HepG2 (cell line): ENCODE measurements around the gene CD248. TPM values are rescaled to one million over a fixed set of nuclear protein-coding genes. Genes with fewer than 3 reads are reported as not detected.

Source experiments
- FOSL2 ChIP-seq: sonication (generic); formaldehyde crosslinking; IDR thresholded peaks from 2 replicates; pipeline ENCODE4 v1.4.0; 2020; ENCODE audit warnings: missing genetic modification reagents
- FOXC1 ChIP-seq: sonication (generic); formaldehyde crosslinking; IDR thresholded peaks from 2 replicates; pipeline ENCODE4 v1.8.0; 2022; ENCODE audit warnings: mild to moderate bottlenecking, missing genetic modification reagents, borderline replicate concordance
- HMG20A ChIP-seq: IDR thresholded peaks from 2 replicates; pipeline ENCODE4 v1.6.1; 2016; ENCODE audit warnings: borderline replicate concordance
- HNRNPL ChIP-seq: fragments of 200-400 bp; formaldehyde crosslinking; IDR thresholded peaks from 2 replicates; pipeline ENCODE4 v1.6.1; 2017; ENCODE audit warnings: mild to moderate bottlenecking, low read depth, low read length
- HOXA9 ChIP-seq: sonication (generic); formaldehyde crosslinking; IDR thresholded peaks from 2 replicates; pipeline ENCODE4 v1.8.1; 2022; ENCODE audit warnings: missing genetic modification reagents, mild to moderate bottlenecking, moderate library complexity, borderline replicate concordance
- IRF1 ChIP-seq: sonication (generic); formaldehyde crosslinking; IDR thresholded peaks from 2 replicates; pipeline ENCODE4 v1.4.0; 2020; ENCODE audit warnings: low read depth, mild to moderate bottlenecking, missing genetic modification reagents
- KDM1A ChIP-seq: IDR thresholded peaks from 2 replicates; pipeline ENCODE4 v1.6.1; 2016; ENCODE audit warnings: missing compliant biosample characterization
- KMT2A ChIP-seq: sonication (generic); formaldehyde crosslinking; IDR thresholded peaks from 2 replicates; pipeline ENCODE4 v1.4.0; 2020; ENCODE audit warnings: missing genetic modification reagents
- MAFF ChIP-seq: IDR thresholded peaks from 2 replicates; pipeline ENCODE4 v1.6.1; 2011; ENCODE audit warnings: low read depth, low read length, improper control_type of control experiment
- MIXL1 ChIP-seq: IDR thresholded peaks from 2 replicates; pipeline ENCODE4 v1.6.1; 2016
- MTERF4 ChIP-seq: sonication (generic); formaldehyde crosslinking; IDR thresholded peaks from 2 replicates; pipeline ENCODE4 v1.8.0; 2023; ENCODE audit warnings: mild to moderate bottlenecking, missing genetic modification reagents
- MXD4 ChIP-seq: IDR thresholded peaks from 2 replicates; pipeline ENCODE4 v1.6.1; 2016; ENCODE audit warnings: mild to moderate bottlenecking, missing biosample characterization, missing genetic modification reagents
- NFKBIZ ChIP-seq: IDR thresholded peaks from 2 replicates; pipeline ENCODE4 v1.6.1; 2018; ENCODE audit warnings: missing genetic modification reagents, missing compliant biosample characterization
- ONECUT2 ChIP-seq: sonication (generic); formaldehyde crosslinking; IDR thresholded peaks from 2 replicates; pipeline ENCODE4 v1.4.0; 2020; ENCODE audit warnings: missing genetic modification reagents
- PAF1 ChIP-seq: IDR thresholded peaks from 2 replicates; pipeline ENCODE4 v1.6.1; 2016; ENCODE audit warnings: missing genetic modification reagents, missing compliant biosample characterization
- PHF21A ChIP-seq: sonication (generic); formaldehyde crosslinking; IDR thresholded peaks from 2 replicates; pipeline ENCODE4 v1.5.0; 2020; ENCODE audit warnings: mild to moderate bottlenecking, missing genetic modification reagents
- POLR2AphosphoS5 ChIP-seq: IDR thresholded peaks from 2 replicates; pipeline ENCODE4 v1.6.1; 2012; ENCODE audit warnings: low read depth, low read length
- RNF2 ChIP-seq: fragments of 450-650 bp; conservative IDR thresholded peaks from 2 replicates; pipeline ENCODE4 v1.6.1; 2016; ENCODE audit warnings: low read depth
- SP5 ChIP-seq: IDR thresholded peaks from 2 replicates; pipeline ENCODE4 v1.6.1; 2016; ENCODE audit warnings: low read depth, borderline replicate concordance
- STAT5B ChIP-seq: sonication (generic); formaldehyde crosslinking; IDR thresholded peaks from 2 replicates; pipeline ENCODE4 v1.4.0; 2020; ENCODE audit warnings: missing genetic modification reagents
- ZFP82 ChIP-seq: sonication (generic); formaldehyde crosslinking; IDR thresholded peaks from 2 replicates; pipeline ENCODE4 v1.5.1; 2020; ENCODE audit warnings: mild to moderate bottlenecking, missing genetic modification reagents, borderline replicate concordance
- ZNF44 ChIP-seq: sonication (generic); formaldehyde crosslinking; IDR thresholded peaks from 2 replicates; pipeline ENCODE4 v1.5.1; 2020; ENCODE audit warnings: mild to moderate bottlenecking, missing genetic modification reagents
- ZNF577 ChIP-seq: sonication (generic); formaldehyde crosslinking; IDR thresholded peaks from 2 replicates; pipeline ENCODE4 v1.4.0; 2020; ENCODE audit warnings: mild to moderate bottlenecking, low read depth, missing genetic modification reagents, borderline replicate concordance
- ZNF615 ChIP-seq: sonication (generic); formaldehyde crosslinking; IDR thresholded peaks from 2 replicates; pipeline ENCODE4 v1.5.0; 2020; ENCODE audit warnings: mild to moderate bottlenecking, missing genetic modification reagents, borderline replicate concordance
- polyA plus RNA-seq, 8 experiments: library from polyadenylated mRNA; depleted of rRNA in 3 of 8; stranded (reverse) in 7 of 8; unstranded in 1 of 8; fragments of >200 nt; fragmentation: Illumina TruSeq in 4 of 8; extraction: Trizol in 4 of 8; gene quantifications; 2 replicates each; pipeline versions ENCODE4 v1.2.1 to v1.2.3, GENCODE V29; 2011 to 2016; ENCODE audit warnings: low read depth in 4 of 8, missing spikeins in 1 of 8, mixed read lengths in 1 of 8; ENCODE audit not compliant: insufficient read depth in 1 of 8
- total RNA-seq, 5 experiments: library from RNA; depleted of rRNA; stranded (reverse); fragments of >200 nt; fragmentation: Illumina TruSeq; extraction: Trizol; gene quantifications; 2 replicates each; pipeline ENCODE4 v1.2.3, GENCODE V29; 2016; ENCODE audit warnings: low read depth in 1 of 5
- TF ChIP-seq, protein P1 (sequence below): sonication (generic); formaldehyde crosslinking; IDR thresholded peaks from 2 replicates; pipeline ENCODE4 v1.5.0; 2020; ENCODE audit warnings: mild to moderate bottlenecking, low read depth, missing genetic modification reagents, borderline replicate concordance
- TF ChIP-seq, protein P2 (sequence below): sonication (generic); formaldehyde crosslinking; IDR thresholded peaks from 2 replicates; pipeline ENCODE4 v1.8.0; 2022; ENCODE audit warnings: mild to moderate bottlenecking, missing genetic modification reagents, moderate library complexity

The CD248 gene
- total and polyA plus RNA-seq, 2 of the 13 experiments (the other 11 are each of a cell fraction or from before 2014, with no cell fraction given) = 0.25 to 0.35 TPM

DNA sequence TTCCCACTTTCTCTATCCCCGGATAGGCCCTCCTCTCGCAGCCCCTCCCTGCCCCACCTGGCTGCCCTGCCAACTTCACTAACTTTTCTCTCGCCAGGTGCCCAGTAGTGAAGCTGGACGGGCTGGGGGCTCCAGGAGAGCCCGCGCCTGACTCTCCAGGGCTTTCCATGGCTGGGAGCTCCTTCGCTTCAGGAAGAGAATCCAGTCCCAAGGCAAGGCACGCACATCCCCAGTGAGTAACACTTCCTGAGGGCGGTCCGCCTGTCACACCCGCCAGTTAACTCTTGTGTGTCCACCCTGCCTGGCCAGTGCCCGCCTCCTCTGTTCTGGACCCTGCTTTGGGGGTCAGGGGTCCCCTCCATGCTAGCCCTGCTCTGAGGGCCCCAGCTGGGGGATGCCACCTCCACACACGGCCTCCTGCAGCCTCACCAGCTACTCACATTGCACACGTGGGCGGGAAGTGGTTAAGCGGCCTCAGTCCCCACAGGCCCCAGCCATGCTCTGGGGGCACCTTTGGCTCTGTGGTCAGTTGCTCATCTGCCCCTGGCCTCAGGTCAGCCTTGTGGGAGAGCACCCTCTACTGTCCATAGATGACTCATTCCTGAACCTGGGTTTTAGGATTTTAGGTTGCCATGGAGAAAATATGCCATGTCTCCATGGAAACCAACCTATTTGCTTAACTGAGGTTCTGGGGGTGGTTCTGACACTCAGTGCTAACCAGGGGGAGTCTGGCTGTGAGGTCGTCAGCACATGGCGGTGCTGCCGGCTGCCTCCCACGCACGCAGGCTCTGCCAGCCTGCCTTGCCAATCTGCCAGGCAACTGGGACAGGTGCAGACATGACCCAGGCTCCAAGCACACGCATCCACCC is 19.6 kb upstream of the CD248 start, which contains the start of gene RIN1 (continued):
- TF ChIP-seq ZNF44 (CRISPR knock-in tag) (no peak), HMG20A (CRISPR knock-in tag) (peak; percentile 37; the same call in 1 of the 2 replicates), NFKBIZ (peak; percentile 40; the same call in 1 of the 2 replicates), PHF21A (CRISPR knock-in tag) (peak; percentile 89), IRF1 (CRISPR knock-in tag) (0 out of 2 replicates have a peak, but pooled peaks have one; percentile 31), ONECUT2 (CRISPR knock-in tag) (no peak), HOXA9 (no peak), SP5 (CRISPR knock-in tag) (peak; percentile 93), ZNF577 (CRISPR knock-in tag) (no peak), POLR2AphosphoS5 (no peak; the same call in 1 of the 2 replicates), ZNF615 (CRISPR knock-in tag) (no peak), MAFF (no peak), FOXC1 (0 out of 2 replicates have a peak, but pooled peaks have one; percentile 42), KDM1A (CRISPR knock-in tag) (no peak), RNF2 (0 out of 2 replicates have a peak, but pooled peaks have one; percentile 65), HNRNPL (peak; percentile 79), ZFP82 (CRISPR knock-in tag) (peak; percentile 93; the same call in 1 of the 2 replicates), MIXL1 (CRISPR knock-in tag) (peak; percentile 82), FOSL2 (peak; percentile 95), KMT2A (CRISPR knock-in tag) (peak; percentile 69; the same call in 1 of the 2 replicates), MXD4 (CRISPR knock-in tag) (peak; percentile 90), MTERF4 (no peak; the same call in 1 of the 2 replicates), PAF1 (CRISPR knock-in tag) (no peak), STAT5B (CRISPR knock-in tag) (no peak)
- TF ChIP-seq, protein P1, sequence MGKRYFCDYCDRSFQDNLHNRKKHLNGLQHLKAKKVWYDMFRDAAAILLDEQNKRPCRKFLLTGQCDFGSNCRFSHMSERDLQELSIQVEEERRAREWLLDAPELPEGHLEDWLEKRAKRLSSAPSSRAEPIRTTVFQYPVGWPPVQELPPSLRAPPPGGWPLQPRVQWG (CRISPR knock-in tag) = no peak
- TF ChIP-seq, protein P2, sequence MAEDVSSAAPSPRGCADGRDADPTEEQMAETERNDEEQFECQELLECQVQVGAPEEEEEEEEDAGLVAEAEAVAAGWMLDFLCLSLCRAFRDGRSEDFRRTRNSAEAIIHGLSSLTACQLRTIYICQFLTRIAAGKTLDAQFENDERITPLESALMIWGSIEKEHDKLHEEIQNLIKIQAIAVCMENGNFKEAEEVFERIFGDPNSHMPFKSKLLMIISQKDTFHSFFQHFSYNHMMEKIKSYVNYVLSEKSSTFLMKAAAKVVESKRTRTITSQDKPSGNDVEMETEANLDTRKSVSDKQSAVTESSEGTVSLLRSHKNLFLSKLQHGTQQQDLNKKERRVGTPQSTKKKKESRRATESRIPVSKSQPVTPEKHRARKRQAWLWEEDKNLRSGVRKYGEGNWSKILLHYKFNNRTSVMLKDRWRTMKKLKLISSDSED (CRISPR knock-in tag) = no peak
